Measurements from ENCODE around the gene NPPB. TPM values are rescaled to one million over a fixed set of nuclear protein-coding genes. Genes with fewer than 3 reads are reported as not detected.

Gene NPPB
- total and polyA plus RNA-seq, 2 donors from 2014 or later: not detected

DNA sequence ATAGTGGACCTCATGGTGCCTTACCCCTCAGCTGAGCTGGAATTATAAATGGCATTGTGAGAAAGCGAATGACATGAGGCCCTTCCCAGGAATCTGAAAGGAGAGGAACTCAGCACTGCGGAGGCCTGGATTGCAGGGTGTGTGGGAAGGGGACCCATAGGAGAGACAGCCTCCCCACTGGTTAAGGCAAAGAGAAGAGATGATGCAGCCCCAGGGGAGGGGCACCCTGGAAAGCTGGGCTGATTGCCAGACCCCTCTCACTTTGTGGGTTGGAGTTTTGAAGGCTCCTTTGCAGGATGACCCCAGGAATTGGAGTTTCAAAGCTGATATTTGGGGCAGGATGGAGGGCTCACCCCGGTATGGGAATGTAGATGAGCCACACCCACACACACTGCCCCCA, 2.0 kb downstream of the NPPB start:
- intact Hi-C loops (cut with DNase I): no loop called here
- no peaks in the 10 kb centered on the region for H3K4me1 ChIP-seq (ENCODE audit: control insufficient read depth in 2 of 3, insufficient read depth in 2 of 3, low read depth in 1 of 3, low read length in 3 of 3)
- peaks cover 4% of the 10 kb centered on the region for H3K27me3 ChIP-seq (ENCODE audit: control insufficient read depth, insufficient read depth, low read length)
- no peaks in the 10 kb centered on the region for H3K36me3 ChIP-seq (ENCODE audit: control insufficient read depth in 2 of 3, insufficient read depth in 3 of 3, low read length in 3 of 3)
- H3K9me3 ChIP-seq (ENCODE audit: control insufficient read depth in 2 of 3, insufficient read depth in 1 of 3, low read length in 3 of 3): no peaks in the 10 kb centered on the region
- TF ChIP-seq, protein P1, sequence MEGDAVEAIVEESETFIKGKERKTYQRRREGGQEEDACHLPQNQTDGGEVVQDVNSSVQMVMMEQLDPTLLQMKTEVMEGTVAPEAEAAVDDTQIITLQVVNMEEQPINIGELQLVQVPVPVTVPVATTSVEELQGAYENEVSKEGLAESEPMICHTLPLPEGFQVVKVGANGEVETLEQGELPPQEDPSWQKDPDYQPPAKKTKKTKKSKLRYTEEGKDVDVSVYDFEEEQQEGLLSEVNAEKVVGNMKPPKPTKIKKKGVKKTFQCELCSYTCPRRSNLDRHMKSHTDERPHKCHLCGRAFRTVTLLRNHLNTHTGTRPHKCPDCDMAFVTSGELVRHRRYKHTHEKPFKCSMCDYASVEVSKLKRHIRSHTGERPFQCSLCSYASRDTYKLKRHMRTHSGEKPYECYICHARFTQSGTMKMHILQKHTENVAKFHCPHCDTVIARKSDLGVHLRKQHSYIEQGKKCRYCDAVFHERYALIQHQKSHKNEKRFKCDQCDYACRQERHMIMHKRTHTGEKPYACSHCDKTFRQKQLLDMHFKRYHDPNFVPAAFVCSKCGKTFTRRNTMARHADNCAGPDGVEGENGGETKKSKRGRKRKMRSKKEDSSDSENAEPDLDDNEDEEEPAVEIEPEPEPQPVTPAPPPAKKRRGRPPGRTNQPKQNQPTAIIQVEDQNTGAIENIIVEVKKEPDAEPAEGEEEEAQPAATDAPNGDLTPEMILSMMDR (IDR thresholded peaks at IDR 0.05; ENCODE audit: borderline replicate concordance, extremely low read depth, insufficient read depth): no peak
- no peak for DNase-seq
- FAIRE-seq: no peak
- H3K27ac ChIP-seq (ENCODE audit: low read depth in 2 of 2, low read length in 2 of 2): no peak overlapping the region
- no peak overlapping the region for H3K9ac ChIP-seq (ENCODE audit: low read length in 3 of 3)
- H3K4me3 ChIP-seq (ENCODE audit: low read length in 3 of 3): no peak overlapping the region

DNA sequence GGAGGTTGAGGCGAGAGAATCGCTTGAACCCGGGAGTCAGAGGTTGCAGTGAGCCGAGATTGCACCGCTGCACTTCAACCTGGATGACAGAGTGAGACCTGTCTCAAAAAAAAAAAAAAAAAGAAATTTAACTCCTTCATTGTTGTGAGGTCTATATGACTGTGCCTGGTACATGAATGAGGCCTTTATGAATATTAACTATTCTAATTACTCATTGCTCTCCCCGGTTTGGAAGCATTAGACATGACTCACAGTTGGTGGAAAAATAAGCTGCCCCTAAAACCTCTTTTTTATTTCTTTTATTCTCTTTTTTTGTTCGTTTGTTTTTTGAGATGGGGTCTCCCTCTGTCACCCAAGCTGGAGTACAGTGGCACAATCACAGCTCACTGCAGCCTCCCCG, 3.3 kb downstream of the NPPB start:
- TF ChIP-seq, protein P1 (IDR thresholded peaks at IDR 0.05; ENCODE audit: borderline replicate concordance, extremely low read depth, insufficient read depth): no peak
- peaks cover 4% of the 10 kb centered on the region for H3K27me3 ChIP-seq (ENCODE audit: control insufficient read depth, insufficient read depth, low read length)

DNA sequence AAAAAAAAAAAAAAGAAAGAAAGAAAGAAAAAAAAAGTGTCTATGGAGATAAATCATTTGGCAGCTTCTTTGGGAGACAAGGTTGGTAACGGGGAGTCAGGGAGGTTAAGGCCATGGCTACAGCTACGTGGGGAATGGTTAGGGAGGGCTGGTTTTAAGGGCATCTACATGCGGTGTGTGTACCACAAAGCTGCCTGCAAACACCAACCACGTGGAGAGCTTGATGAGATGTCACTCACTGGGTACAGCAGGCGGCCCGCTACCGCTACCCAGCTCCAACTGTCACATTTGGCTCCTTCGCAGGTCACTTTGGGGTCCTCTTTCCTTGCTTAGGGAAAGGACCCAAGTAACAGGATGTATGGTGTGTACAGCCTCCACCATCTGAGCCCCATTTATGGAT, 4.2 kb downstream of the NPPB start:
- intact Hi-C loops (cut with DNase I): no loop called here

More for the DNA sequence above, 3.3 kb downstream of the NPPB start:
- Histone ChIP-seq H3K9me3 (ENCODE audit: control insufficient read depth in 2 of 3, insufficient read depth in 1 of 3, low read length in 3 of 3) (no peaks in the 10 kb centered on the region), H3K4me3 (ENCODE audit: low read length in 3 of 3) (no peak overlapping the region), H3K27ac (ENCODE audit: low read depth in 2 of 2, low read length in 2 of 2) (no peak overlapping the region), H3K9ac (ENCODE audit: low read length in 3 of 3) (no peak overlapping the region), H3K4me1 (ENCODE audit: control insufficient read depth in 2 of 3, insufficient read depth in 2 of 3, low read depth in 1 of 3, low read length in 3 of 3) (no peaks in the 10 kb centered on the region), H3K36me3 (ENCODE audit: control insufficient read depth in 2 of 3, insufficient read depth in 3 of 3, low read length in 3 of 3) (no peaks in the 10 kb centered on the region)
- FAIRE-seq (no peak), DNase-seq (no peak)
- intact Hi-C loops (cut with DNase I): no loop called here

More for the DNA sequence above, 4.2 kb downstream of the NPPB start:
- FAIRE-seq (no peak), DNase-seq (no peak)
- TF ChIP-seq, protein P1 (IDR thresholded peaks at IDR 0.05; ENCODE audit: borderline replicate concordance, extremely low read depth, insufficient read depth): no peak
- H3K36me3 ChIP-seq (ENCODE audit: control insufficient read depth in 2 of 3, insufficient read depth in 3 of 3, low read length in 3 of 3): no peaks in the 10 kb centered on the region
- no peak overlapping the region for H3K27ac ChIP-seq (ENCODE audit: low read depth in 2 of 2, low read length in 2 of 2)
- no peak overlapping the region for H3K4me3 ChIP-seq (ENCODE audit: low read length in 3 of 3)
- no peaks in the 10 kb centered on the region for H3K4me1 ChIP-seq (ENCODE audit: control insufficient read depth in 2 of 3, insufficient read depth in 2 of 3, low read depth in 1 of 3, low read length in 3 of 3)
- H3K9ac ChIP-seq (ENCODE audit: low read length in 3 of 3): no peak overlapping the region
- no peaks in the 10 kb centered on the region for H3K9me3 ChIP-seq (ENCODE audit: control insufficient read depth in 2 of 3, insufficient read depth in 1 of 3, low read length in 3 of 3)
- peaks cover 4% of the 10 kb centered on the region for H3K27me3 ChIP-seq (ENCODE audit: control insufficient read depth, insufficient read depth, low read length)

Data from kidney (tissue), 14 donors.